ENCODE measurements around the gene TRAM2.

Gene TRAM2

GRCh38 chr6:52547647-52548352 lies 29.1 kb downstream of the TRAM2 start:
- no peak for DNase-seq (ENCODE audit: low read depth in 1 of 2, low spot score in 1 of 2)

- DNase-seq (ENCODE audit: low read depth in 1 of 2, low spot score in 1 of 2) = no peak
These were observed 30.2 kb downstream of the TRAM2 start for GRCh38 chr6:52546678-52547077.

- DNase-seq (ENCODE audit: low read depth in 1 of 2, low spot score in 1 of 2) = no peak
These were observed 30.7 kb downstream of the TRAM2 start for GRCh38 chr6:52546192-52546591.

GRCh38 chr6:52545406-52546119 lies 31.3 kb downstream of the TRAM2 start:
- DNase-seq (ENCODE audit: low read depth in 1 of 2, low spot score in 1 of 2) = no peak

GRCh38 chr6:52544602-52545405 lies 32.1 kb downstream of the TRAM2 start:
- DNase-seq (ENCODE audit: low read depth in 1 of 2, low spot score in 1 of 2) = no peak

- no peak for DNase-seq (ENCODE audit: low read depth in 1 of 2, low spot score in 1 of 2)
These were observed 32.9 kb downstream of the TRAM2 start for GRCh38 chr6:52543729-52544601.

- no peak for DNase-seq (ENCODE audit: low read depth in 1 of 2, low spot score in 1 of 2)
These were observed 33.6 kb downstream of the TRAM2 start for GRCh38 chr6:52543262-52543661.

GRCh38 chr6:52541135-52541534 lies 35.7 kb downstream of the TRAM2 start:
- DNase-seq (ENCODE audit: low read depth in 1 of 2, low spot score in 1 of 2) = no peak

GRCh38 chr6:52540286-52540902 lies 36.5 kb downstream of the TRAM2 start:
- DNase-seq (ENCODE audit: low read depth in 1 of 2, low spot score in 1 of 2) = no peak

- no peak for DNase-seq (ENCODE audit: low read depth in 1 of 2, low spot score in 1 of 2)
These were observed 37.3 kb downstream of the TRAM2 start for GRCh38 chr6:52539607-52540006.

GRCh38 chr6:52538901-52539354 lies 37.9 kb downstream of the TRAM2 start:
- no peak for DNase-seq (ENCODE audit: low read depth in 1 of 2, low spot score in 1 of 2)

GRCh38 chr6:52538252-52538900 lies 38.5 kb downstream of the TRAM2 start:
- DNase-seq (ENCODE audit: low read depth in 1 of 2, low spot score in 1 of 2) = no peak

- DNase-seq (ENCODE audit: low read depth in 1 of 2, low spot score in 1 of 2) = no peak
These were observed 39.7 kb downstream of the TRAM2 start for GRCh38 chr6:52537001-52537753.

GRCh38 chr6:52536424-52536916 lies 40.4 kb downstream of the TRAM2 start:
- no peak for DNase-seq (ENCODE audit: low read depth in 1 of 2, low spot score in 1 of 2)

GRCh38 chr6:52535711-52536423 lies 41.0 kb downstream of the TRAM2 start:
- DNase-seq (ENCODE audit: low read depth in 1 of 2, low spot score in 1 of 2) = no peak

- DNase-seq (ENCODE audit: low read depth in 1 of 2, low spot score in 1 of 2) = no peak
These were observed 41.9 kb downstream of the TRAM2 start for GRCh38 chr6:52534966-52535390.

- DNase-seq (ENCODE audit: low read depth in 1 of 2, low spot score in 1 of 2) = no peak
These were observed 42.5 kb downstream of the TRAM2 start for GRCh38 chr6:52534363-52534762.

GRCh38 chr6:52533491-52533890 lies 43.4 kb downstream of the TRAM2 start:
- no peak for DNase-seq (ENCODE audit: low read depth in 1 of 2, low spot score in 1 of 2)

All from activated T-helper 1 cell treated with anti-CD3 and anti-CD28 coated beads, Interleukin-2, amount 50 U/mL, for 16 hours (primary cell).